BJ (cell line): Measurements from ENCODE around the gene LIMA1. TPM values are rescaled to one million over a fixed set of nuclear protein-coding genes. Genes with fewer than 3 reads are reported as not detected.

ENCODE experiments used
- CTCF ChIA-PET: fragments of 350-600 bp; formaldehyde crosslinking; extraction: SDS; loops from one replicate; lab custom pipeline; 2021; ENCODE audit warnings: antibody characterized with exemption, inconsistent platforms; lab: Yijun Ruan, JAX
- POLR2A ChIA-PET: fragments of 300-600 bp; sonication (Branson Sonifier 250); formaldehyde crosslinking; extraction: SDS; loops from one replicate; lab custom pipeline; 2021; ENCODE audit warnings: antibody characterized with exemption; lab: Charles Lee
- DNase-seq: peaks from one replicate; pipeline ENCODE4 v3.0.0-alpha.2; 2011; ENCODE audit warnings: low read depth
- H3K27me3 ChIP-seq: 2 replicates; pipeline ENCODE4 v1.6.0; 2011; ENCODE audit warnings: low read length; ENCODE audit not compliant: control insufficient read depth, insufficient read depth
- H3K36me3 ChIP-seq: 2 replicates; pipeline ENCODE4 v1.5.1; 2011; ENCODE audit warnings: low read length; ENCODE audit not compliant: control insufficient read depth, insufficient read depth
- H3K4me3 ChIP-seq: 2 replicates; pipeline ENCODE4 v1.5.1; 2011; ENCODE audit warnings: low read depth, mild to moderate bottlenecking, control low read depth, low read length
- polyA plus RNA-seq: library from polyadenylated mRNA; depleted of rRNA; stranded (reverse); fragments of >200 nt; gene quantifications from 2 replicates; pipeline ENCODE4 v1.2.3, GENCODE V29; 2011
- TF ChIP-seq, protein P1 (sequence below): IDR thresholded peaks from 2 replicates; pipeline ENCODE4 v1.5.1; 2011; ENCODE audit warnings: low read depth, mild to moderate bottlenecking, control low read depth, inconsistent platforms, low read length, moderate library complexity; ENCODE audit not compliant: insufficient read depth

The LIMA1 gene
- polyA plus RNA-seq, 1 experiment: 368 TPM

DNA sequence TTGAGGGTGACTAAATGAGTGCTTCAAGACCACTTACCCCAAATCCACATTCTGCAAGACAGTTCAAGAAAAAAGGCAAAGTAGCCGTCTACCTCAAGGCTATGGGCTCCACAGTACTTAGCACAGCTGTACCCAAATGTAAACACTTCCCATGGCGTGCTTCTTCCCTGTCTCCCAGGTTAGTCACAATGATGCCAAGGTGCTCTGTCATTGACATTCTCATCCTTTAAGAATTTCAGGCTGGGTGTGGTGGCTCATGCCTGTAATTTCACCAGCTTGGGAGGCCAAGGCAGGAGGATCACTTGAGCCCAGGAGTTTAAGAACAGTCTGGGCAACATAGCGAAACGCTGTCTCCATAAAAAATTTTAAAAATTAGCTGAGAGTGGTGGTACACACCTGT lies 64.9 kb downstream of the LIMA1 start:
- TF ChIP-seq, protein P1, sequence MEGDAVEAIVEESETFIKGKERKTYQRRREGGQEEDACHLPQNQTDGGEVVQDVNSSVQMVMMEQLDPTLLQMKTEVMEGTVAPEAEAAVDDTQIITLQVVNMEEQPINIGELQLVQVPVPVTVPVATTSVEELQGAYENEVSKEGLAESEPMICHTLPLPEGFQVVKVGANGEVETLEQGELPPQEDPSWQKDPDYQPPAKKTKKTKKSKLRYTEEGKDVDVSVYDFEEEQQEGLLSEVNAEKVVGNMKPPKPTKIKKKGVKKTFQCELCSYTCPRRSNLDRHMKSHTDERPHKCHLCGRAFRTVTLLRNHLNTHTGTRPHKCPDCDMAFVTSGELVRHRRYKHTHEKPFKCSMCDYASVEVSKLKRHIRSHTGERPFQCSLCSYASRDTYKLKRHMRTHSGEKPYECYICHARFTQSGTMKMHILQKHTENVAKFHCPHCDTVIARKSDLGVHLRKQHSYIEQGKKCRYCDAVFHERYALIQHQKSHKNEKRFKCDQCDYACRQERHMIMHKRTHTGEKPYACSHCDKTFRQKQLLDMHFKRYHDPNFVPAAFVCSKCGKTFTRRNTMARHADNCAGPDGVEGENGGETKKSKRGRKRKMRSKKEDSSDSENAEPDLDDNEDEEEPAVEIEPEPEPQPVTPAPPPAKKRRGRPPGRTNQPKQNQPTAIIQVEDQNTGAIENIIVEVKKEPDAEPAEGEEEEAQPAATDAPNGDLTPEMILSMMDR: no peak
- no peak for DNase-seq
- Histone ChIP-seq H3K36me3 (peaks cover 5% of the 10 kb centered on the region; the same call in 1 of the 2 replicates), H3K4me3 (peak overlapping the region; percentile 5; the same call in 1 of the 2 replicates), H3K27me3 (no peaks in the 10 kb centered on the region)
- CTCF ChIA-PET: interaction anchor here (1.8 kb wide), 1 partner anchor 107 kb away, joined by 4 read pairs; the partner anchor contains the start of gene COX14
- POLR2A ChIA-PET: no interaction called here

- no peaks in the 10 kb centered on the region for H3K27me3 ChIP-seq
- peaks cover 7% of the 10 kb centered on the region; the same call in 1 of the 2 replicates for H3K36me3 ChIP-seq
- CTCF ChIA-PET: interaction anchor here (1.5 to 1.8 kb wide), 2 partner anchors 98 to 106 kb away, joined by 4 to 6 read pairs; partner anchors contain the start of gene COX14
- TF ChIP-seq, protein P1: no peak
- no peak for DNase-seq
- POLR2A ChIA-PET: interaction anchor here (0.6 to 1.0 kb wide), 3 partner anchors 25 to 1166 kb away, joined by 3 to 7 read pairs (median 6); no protein-coding TSS in a partner anchor
- no peak overlapping the region; the same call in 1 of the 2 replicates for H3K4me3 ChIP-seq
These were observed 66.1 kb downstream of the LIMA1 start for GRCh38 chr12:50217202-50217601.

- no peak overlapping the region for H3K4me3 ChIP-seq
- POLR2A ChIA-PET: no interaction called here
- DNase-seq: no peak
- TF ChIP-seq, protein P1: no peak
- H3K27me3 ChIP-seq: no peaks in the 10 kb centered on the region
- CTCF ChIA-PET: no interaction called here
- H3K36me3 ChIP-seq: peaks cover 9% of the 10 kb centered on the region; the same call in 1 of the 2 replicates
These were observed 68.3 kb downstream of the LIMA1 start for GRCh38 chr12:50215033-50215432.

GRCh38 chr12:50214018-50214417 lies 69.3 kb downstream of the LIMA1 start:
- CTCF ChIA-PET: interaction anchor here (0.8 to 2.4 kb wide), 2 partner anchors 101 to 125 kb away, joined by 3 to 13 read pairs; no protein-coding TSS in a partner anchor
- no peak for DNase-seq

DNA sequence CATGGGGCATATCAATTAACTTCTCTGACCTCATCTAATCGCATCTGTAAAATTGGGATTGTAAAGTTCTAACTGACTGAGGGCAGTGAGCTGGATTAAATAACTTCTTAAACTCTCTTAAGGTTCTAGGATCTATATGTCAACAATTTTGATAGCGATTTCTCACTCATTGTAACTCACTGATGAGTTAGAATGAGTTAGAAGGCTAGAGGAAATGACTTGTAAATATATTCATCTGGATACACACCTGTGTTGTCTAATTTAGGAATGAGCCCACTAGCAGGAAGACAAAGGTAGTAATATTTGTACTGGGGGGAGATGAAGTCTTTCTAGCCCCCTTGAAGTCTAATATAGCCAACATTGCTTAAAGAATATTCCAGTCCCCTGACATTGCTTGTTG lies 69.9 kb downstream of the LIMA1 start:
- Histone ChIP-seq H3K27me3 (no peaks in the 10 kb centered on the region), H3K36me3 (peaks cover 9% of the 10 kb centered on the region), H3K4me3 (no peak overlapping the region)
- POLR2A ChIA-PET: no interaction called here
- DNase-seq: no peak
- TF ChIP-seq, protein P1: no peak
- CTCF ChIA-PET: interaction anchor here (2.4 kb wide), 1 partner anchor 101 kb away, joined by 13 read pairs; no protein-coding TSS in a partner anchor

More at GRCh38 chr12:50214018-50214417, 69.3 kb downstream of the LIMA1 start:
- TF ChIP-seq, protein P1: no peak
- POLR2A ChIA-PET: no interaction called here
- Histone ChIP-seq H3K36me3 (peaks cover 10% of the 10 kb centered on the region), H3K4me3 (no peak overlapping the region), H3K27me3 (no peaks in the 10 kb centered on the region)
